GM18519 (cell line): Measurements from ENCODE around the gene CGB3.
"Not testable (repeated sequence)": the region's sequence is repeated elsewhere in the genome, so short reads cannot be mapped to it uniquely, and the experiment has no call there.

Source experiments
- ATAC-seq: cut with Tn5 transposase; IDR thresholded peaks from one replicate; pipeline ENCODE4 v1.9.1; 2021; ENCODE audit warnings: mild to moderate bottlenecking, moderate library complexity; ENCODE audit not compliant: unreplicated experiment, low FRiP score

The CGB3 gene

DNA sequence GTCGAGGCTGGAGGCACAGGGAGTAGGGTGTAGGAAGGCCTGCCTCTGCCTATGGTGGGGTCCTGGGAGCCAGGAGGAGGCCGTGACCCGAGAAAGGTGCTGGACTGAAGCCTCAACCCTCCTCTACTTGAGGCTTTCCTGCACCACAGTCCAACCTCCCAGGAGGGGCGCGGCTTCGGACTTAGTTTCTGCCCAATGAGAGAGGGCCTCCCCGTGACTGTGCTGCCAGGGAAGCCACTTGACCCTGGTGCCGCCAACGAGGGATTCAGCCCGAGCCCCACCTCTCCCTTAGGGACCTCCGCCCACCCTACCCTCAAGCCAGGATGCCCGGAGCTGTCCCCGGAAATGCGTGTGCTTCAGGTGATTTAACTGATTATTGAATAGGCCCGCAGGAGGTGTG, at the start of gene CGB3:
Gene CGB3 (minus strand): TSS at position 101 of the 400 bp plus-strand sequence. CDS start 362 bp downstream, outside the sequence.
- ATAC-seq, result not testable (repeated sequence)

DNA sequence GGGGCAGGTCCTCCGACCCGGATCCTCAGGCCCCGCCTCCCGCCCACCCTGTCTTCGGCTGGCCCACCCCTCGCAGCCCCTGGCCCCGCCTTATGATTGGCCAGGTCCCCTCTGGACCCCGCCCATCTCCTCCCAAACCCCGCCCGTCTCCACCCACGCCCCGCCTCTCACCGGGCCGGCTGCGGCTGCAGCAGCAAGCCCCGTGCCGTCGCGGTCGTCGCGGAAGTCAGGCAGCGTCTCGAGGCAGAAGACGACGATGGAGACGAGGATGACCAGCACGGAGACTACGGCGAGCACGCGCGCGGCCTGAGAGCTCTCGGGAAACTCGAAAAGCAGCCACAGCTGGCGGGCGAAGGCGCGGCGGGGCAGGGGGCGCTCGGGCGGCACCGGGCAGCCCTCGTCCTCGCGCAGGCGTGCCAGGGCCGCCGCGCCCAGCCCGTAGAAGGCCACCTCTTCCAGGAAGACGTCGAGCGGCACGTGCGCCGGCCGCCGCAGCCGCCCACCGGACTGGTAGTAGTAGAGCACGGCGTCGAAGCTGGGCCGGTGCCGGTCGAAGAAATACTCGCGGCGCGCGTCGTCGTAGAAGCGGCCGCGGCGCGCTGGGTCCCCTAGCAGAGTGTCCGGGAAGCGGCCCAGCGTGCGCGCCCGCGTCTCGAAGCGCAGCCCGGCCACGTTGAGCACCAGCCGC, 47.9 kb upstream of the CGB3 start:
- ATAC-seq, result no peak

DNA sequence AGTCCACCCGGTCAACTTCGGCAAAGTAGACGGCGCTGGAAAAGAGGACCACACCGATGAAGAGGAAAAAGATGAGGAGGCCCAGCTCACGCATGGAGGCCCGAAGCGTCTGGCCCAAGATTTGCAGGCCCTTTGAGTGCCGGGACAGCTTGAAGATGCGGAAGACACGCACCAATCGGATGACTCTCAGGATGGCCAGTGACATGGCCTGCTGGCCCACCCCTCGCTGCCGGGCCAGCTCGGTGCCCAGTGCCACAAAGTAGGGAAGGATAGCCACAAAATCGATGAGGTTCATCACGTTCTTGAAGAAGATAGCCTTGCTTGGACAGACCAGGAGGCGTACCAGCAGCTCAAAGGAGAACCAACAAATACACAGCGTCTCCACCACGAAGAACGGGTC, 46.3 kb upstream of the CGB3 start:
- no peak for ATAC-seq

DNA sequence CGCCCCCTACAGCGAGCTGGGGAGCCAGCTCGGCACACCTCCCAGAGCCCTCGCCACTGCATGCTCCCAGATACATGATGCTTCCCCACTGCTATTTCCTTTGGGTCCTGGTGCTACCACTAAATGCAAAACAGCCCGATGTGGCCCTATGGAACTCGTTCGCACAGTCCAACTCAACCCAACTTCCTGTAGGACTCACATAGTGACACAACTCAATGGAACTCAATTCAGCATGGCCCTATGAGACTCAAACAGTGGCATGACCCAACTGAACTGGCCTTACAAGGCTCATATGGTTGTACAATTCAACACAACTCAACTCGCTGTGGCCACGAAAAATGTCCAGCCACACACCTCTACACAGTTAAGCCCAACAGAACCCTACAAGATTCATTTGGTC, 44.9 kb upstream of the CGB3 start:
- ATAC-seq, result no peak

DNA sequence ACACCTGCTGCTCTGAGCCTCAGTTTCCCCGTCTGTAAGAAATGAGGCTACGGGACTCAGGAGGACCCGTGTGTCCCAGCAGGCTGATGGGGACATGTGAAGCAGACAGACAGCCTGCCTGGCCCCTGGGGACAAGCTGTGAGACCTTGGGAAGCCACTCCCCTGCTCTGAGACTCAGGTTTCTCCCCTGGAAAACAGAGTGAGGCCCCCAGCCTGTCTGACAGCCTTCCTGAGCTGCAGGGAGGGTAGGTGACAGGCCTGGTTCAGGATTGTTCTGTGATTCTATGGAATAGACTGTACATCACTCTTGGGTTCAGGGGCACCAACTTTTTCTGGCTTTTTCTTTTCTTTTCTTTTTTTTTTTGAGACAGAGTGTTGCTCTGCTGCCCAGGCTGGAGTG, 43.4 kb upstream of the CGB3 start:
- ATAC-seq, result no peak

DNA sequence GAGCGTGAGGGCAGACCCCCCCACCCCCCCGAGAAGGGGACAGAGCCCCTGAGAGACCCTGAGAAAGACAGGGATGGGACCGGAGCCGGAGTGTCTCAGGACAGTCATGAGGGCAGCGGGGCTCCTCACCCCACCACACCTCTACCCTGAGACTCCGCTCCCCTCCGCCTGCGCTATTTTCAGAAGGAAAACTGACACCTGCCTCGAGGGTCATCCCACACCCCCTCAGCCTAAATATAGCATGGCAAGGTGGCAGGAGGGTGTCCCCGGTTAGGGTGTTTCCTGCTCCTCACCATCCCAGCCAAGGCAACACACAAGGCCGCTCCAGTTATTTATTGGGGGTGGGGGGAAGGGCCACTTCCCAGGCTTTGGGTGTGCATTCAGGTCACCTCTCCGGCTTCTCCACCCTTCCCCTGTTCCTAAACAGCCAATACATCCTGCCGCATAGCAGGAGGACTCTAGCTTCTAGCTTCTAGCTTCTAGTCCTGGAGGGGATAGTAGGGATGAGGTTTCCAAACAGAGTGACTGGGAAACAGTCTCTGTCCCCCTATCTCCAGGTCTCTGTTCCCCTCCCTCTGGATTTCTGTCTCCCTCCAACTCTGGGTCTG, 41.9 kb upstream of the CGB3 start:
- no peak for ATAC-seq

DNA sequence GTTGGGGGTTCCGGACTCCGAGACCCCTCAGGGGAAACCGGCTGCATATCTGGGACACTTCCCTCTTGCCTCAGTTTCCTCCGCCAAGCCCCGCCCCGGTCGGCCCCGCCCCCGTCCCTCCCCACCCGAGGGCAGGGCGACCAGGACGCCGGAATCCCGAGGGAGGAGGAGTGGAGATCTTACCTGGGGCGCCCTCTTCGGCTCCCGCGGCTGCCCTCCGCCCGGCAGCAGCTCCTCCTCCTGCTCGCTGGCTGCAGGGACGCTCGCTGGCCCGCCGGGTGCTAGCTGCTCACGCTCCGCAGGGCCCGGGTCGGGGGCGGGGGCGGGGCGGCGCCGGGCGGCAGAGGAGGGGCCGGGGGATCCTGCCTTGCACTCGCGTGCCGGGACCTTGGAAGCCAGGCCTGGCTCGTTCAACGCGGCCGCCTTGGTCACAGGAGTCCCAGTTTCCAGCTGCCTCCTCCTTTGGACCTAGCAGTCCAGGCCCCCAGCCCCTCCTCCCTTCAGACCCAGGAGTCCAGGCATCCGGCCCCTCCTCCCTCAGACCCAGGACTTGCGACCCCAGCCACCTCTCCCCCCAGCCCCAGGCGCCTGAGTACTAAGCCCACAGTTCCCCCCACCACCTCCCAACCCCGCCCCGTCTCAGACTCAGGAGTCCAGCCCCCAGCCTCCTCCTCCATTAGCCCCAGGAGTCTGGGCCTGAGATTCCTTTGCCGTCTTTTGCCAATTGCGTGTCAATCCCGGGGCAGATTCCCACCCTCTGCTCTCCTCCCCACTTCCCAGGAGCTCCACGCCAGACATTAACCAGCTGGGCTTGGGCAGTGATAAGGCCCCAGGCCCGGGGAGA, 40.9 kb upstream of the CGB3 start, which contains the start of gene NTF4:
Gene NTF4 (minus strand): TSS at position 51 of the 844 bp plus-strand sequence. CDS start 2,821 bp downstream, outside the sequence.
- no peak for ATAC-seq

DNA sequence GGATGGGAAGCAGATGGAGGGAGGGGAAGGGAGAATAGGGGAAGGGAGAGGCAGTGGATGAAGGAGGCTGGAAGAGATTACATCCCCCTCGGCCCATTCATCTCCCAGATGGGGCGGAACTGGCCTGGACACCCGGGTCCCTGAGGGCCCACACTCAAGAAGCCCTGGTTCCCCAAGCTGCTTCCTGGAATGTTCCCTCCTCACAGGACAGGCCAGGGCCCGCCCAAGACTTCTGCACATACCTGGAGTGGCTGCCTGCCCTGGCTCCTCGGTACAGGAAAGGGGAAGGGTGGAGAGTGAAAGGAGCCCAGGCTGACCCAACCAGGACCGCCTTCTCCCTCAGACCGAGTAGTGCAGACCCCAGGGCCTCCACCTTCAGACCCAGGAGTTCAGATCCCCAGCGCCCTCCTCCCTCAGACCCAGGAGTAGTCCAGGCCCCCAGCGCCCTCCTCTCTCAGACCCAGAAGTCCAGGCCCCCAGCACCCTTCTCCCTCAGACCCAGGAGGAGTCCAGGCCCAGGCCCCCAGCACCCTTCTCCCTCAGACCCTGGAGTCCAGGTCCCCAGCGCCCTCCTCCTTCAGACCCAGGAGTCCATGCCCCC, 40.0 kb upstream of the CGB3 start:
- no peak for ATAC-seq

DNA sequence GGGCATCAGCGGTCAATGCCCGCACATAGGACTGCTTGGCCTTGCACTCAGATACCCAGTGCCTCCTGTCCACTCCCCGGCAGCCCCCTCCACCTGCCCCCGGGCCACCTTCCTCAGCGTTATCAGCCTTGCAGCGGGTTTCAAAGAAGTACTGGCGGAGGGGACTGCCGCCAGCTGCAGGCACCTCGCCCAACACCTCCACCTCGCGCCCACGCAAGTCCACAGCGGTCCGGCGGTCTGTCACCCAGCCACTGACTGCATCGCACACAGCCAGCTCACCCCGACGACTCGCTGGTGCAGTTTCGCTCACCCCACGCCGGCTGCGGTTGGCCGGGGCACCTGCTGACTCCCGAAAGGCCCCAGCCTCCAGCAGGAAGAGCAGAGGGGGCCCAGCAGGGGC, 37.3 kb upstream of the CGB3 start:
- no peak for ATAC-seq

DNA sequence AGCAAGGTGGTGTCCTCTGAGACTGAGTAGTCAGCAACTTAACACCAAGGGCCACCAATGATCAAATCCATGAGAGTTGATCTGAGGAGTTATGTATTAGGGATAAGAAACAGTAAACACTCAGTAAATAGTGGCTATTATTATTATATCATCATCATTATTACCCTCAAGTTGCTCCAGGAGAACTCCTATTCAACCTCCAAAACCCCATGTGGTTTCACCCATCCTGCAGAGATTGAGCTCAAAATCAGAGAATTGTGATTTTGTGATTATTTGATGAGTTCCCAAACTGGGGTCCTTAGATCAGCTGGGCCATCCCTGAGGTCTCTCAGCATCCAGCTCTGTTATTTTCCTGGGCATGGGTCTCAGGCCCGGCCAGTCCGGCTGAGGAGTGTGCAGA, 36.9 kb upstream of the CGB3 start:
- ATAC-seq, result no peak

DNA sequence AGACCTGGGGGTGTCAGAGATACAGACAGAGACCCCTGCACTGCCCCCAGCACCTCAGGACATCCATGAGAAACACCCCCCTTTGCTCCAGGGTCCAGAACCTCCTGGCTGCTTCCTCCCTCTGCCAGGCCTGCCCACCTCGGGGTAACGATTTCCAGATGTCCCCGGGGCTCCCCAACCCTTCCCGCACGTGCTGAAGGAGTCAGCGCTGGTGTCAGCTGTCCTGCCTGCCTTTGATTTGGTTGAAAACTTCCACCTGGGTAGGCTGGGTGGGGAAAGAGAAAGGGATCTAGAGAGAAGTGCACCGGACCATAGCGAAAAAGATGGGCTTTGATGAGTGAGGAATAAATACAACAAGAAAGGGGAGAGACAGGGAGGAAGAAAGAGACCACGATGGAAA, 34.9 kb upstream of the CGB3 start:
- ATAC-seq, result no peak

DNA sequence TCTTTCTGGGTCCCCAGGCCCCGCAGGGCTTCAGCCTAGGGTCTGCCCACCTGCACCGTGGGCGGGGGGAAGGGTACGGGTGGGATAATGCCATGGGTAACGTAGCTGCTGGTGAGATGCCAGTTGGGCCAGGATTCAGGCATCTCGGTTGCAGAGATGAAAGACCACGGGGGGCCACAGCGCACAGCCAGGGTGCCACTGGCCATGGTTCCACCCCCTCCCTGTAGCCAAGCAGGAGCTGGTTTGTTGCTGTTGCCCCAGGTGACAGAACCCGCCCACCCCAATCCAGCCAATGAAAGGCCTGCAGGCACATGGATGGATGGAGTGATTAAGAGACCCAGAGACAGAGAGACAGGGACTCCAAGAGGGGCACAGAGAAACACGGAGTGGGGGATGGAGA, 34.4 kb upstream of the CGB3 start:
- ATAC-seq, result no peak

DNA sequence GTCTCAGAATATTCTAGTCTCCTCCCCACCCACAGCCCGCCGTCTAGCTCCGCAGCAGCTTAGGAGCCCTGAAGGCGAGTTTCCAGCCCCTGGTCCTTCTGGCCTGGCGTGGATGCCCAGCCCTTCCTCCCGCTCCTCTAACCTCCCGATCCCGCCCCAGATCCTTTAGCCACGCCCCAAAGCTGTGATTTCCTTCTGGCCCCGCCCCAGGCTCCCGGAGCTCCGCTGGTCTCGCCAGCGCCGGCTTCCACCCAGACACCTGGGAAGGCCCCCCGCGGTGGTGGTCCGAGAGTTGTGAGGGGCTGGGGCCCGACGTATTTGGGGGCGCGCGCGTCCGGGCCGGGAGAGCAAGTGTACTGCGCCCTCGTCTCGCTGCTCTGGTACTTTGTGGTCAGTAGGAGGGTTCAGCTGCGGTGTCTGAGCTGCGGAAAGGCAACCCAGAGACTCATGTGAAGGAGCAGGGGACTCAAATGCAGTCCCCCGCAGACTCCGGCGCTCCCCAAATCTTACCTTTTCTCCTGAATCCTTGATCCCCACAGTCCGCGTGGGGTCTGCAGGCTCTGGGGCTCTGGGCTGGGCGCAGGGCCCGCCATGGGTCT, 33.6 kb upstream of the CGB3 start, which contains the start of gene CGB7:
Gene CGB7 (minus strand): TSS at position 114 of the 599 bp plus-strand sequence. CDS start 2,374 bp downstream, outside the sequence.
- ATAC-seq, result no peak

DNA sequence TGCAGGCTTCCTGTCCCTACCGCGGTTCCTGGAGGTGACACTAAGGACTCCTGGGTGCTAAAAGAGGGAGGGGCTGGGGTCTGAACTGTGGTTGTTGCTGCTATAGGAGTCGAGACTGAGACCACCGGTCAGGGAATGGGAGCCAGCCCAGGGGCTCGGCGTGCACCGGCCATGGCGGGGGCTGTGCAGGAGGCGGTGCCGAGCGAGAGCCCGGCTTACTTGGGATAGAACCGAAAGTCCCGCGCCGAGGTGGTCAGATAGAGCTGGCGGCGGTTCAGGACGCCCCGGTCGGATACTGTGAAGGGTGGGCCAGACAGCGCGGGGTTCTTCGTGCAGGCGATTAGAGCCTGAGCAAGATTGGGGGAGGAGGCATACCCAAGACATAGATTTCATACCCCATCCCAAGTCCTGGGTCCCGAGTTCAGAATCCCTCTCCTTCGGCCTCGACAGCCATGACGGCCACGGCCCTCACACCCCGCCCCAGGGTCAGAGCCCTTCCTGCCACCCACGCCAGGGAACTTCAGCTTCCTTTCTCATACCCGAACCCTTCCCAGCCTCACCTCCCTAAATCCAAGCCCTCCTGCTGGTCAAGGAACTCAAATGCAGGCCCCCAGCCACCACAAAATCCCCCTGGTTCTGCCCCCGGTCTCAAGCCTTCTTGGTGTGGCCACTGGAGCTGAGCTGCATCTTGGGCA, 32.9 kb upstream of the CGB3 start:
- ATAC-seq, result not testable (repeated sequence)

DNA sequence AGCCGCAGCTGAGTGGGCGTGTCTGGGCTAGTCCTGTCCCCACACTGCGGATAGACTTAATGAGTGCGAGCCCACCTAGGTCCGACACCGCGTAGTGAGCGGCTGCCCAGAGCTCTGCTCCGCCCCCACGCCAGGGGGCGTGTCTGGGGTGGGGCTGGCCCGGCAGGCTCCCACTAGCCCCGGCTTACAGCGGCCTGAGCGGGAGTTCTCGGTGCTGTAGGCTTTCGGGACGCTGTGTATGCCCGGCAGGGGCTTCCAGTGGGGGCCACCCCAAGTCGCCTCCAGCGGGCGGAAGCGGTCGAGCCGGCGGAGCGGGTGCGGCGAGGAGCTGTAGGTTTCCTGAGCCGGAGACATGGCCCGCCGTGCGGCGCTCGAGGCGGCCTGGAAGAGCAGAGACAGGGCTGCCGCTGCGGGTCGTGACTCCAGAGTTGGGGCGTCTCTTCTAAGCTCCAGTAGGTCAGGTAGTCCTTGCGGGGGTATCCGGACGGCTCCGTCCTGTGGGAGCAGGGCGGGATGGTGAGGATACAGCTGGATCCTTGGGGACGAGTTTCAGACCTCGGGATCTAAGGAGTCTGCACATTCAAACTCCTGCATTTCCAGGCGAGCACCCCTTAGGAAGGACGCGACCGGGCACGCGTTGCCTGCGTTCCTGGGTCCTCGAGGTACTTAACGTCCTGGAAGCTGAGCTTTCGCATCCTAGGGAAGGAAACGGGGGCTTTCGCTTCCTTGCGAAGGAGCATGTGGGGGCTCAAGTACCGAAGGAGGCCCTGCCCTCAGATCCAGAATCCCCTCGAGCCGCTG, 32.2 kb upstream of the CGB3 start:
- no peak for ATAC-seq

DNA sequence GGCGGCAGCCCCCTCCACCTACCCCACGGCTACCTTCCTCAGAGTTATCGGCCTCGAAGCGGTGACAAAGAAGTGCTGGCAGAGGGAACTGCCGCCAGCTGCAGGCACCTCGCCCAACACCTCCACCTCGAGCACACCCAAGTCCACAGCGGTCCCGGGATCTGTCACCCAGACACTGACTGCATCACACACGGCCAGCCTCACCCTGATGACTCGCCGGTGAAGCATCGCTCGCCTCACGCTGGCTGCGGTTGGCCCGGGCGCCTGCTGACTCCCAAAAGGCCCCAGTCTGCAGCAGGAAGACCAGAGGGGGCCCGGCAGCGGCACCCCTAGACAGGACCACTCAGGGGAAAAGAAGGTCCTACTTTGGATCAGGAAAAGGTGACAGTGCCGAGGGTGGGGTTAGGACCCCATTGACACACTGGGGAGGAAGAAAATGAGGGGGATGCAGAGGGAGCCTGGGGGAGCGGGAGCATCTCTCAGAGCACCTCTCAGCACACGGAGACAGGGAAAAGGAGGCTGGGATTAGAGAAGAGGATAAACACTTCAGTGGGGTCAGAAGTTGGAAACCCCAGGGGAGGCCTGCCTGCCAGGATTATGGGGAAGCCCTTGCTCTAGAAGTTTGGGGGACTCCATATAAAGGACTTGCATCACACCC, 26.4 kb upstream of the CGB3 start:
- not testable (repeated sequence) for ATAC-seq

DNA sequence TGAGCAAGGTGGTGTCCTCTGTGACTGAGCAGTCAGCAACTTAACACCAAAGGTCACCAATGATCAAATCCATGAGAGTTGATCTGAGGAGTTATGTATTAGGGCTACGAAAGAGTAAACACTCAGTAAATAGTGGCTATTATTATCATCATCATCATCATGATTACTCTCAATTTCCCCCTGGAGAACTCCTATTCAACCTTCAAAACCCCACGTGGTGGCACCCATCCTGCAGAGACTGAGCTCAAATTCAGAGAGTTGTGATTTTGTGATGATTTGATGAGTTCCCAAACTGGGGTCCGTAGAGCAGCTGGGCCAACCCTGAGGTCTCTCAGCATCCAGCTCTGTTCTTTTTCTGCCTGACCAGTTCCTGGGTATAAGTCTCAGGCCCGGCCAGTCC, 25.7 kb upstream of the CGB3 start:
- ATAC-seq, result not testable (repeated sequence)

DNA sequence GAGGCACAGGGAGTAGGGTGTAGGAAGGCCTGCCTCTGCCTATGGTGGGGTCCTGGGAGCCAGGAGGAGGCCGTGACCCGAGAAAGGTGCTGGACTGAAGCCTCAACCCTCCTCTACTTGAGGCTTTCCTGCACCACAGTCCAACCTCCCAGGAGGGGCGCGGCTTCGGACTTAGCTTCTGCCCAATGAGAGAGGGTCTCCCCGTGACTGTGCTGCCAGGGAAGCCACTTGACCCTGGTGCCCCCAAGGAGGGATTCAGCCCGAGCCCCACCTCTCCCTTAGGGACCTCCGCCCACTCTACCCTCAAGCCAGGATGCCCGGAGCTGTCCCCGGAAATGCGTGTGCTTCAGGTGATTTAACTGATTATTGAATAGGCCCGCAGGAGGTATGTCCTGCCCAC, 24.9 kb upstream of the CGB3 start, which contains the start of gene CGB8:
Gene CGB8 (minus strand): TSS at position 101 of the 400 bp plus-strand sequence. CDS start 372 bp downstream, outside the sequence.
- not testable (repeated sequence) for ATAC-seq
